HG03139 (cell line): Measurements from ENCODE around the gene CCDC137.
"Not testable (repeated sequence)": the region's sequence is repeated elsewhere in the genome, so short reads cannot be mapped to it uniquely, and the experiment has no call there.

Experiments
- ATAC-seq: cut with Tn5 transposase; IDR thresholded peaks from one replicate; pipeline ENCODE4 v1.9.1; 2021; ENCODE audit not compliant: unreplicated experiment

The CCDC137 gene

GRCh38 chr17:81666342-81667191, at the start of gene CCDC137, which contains the start of gene OXLD1:
Gene CCDC137, plus strand, starts transcription at chr17:81666737. Its CDS starts 30 bp downstream, at chr17:81666767.
Gene OXLD1, minus strand, starts transcription at chr17:81666605. Its CDS starts 28 bp downstream, at chr17:81666577.
- ATAC-seq, result peak; percentile 95

GRCh38 chr17:81616877-81617276, 49.7 kb upstream of the CCDC137 start:
- ATAC-seq, result no peak

- ATAC-seq, result not testable (repeated sequence)
Measured at GRCh38 chr17:81618307-81618706, 48.2 kb upstream of the CCDC137 start.

- no peak for ATAC-seq
Measured at GRCh38 chr17:81621494-81622130, 44.9 kb upstream of the CCDC137 start.

- no peak for ATAC-seq
Measured at GRCh38 chr17:81630274-81630673, 36.3 kb upstream of the CCDC137 start.

GRCh38 chr17:81631482-81631881, 35.1 kb upstream of the CCDC137 start:
- no peak for ATAC-seq

GRCh38 chr17:81635431-81635830, 31.1 kb upstream of the CCDC137 start:
- ATAC-seq, result no peak

- ATAC-seq, result no peak
Measured at GRCh38 chr17:81635973-81636504, 30.5 kb upstream of the CCDC137 start.

GRCh38 chr17:81636505-81637288, 29.8 kb upstream of the CCDC137 start, which contains the start of the genes NPLOC4 and TSPAN10:
Gene NPLOC4, minus strand, starts transcription at chr17:81637112. Its CDS starts 182 bp downstream, at chr17:81636930.
Gene TSPAN10, plus strand, starts transcription at chr17:81637196. Its CDS starts 5,217 bp downstream, at chr17:81642413.
- peak; percentile 71 for ATAC-seq

- no peak for ATAC-seq
Measured at GRCh38 chr17:81638683-81639082, 27.9 kb upstream of the CCDC137 start.

GRCh38 chr17:81640011-81640410, 26.5 kb upstream of the CCDC137 start:
- no peak for ATAC-seq

GRCh38 chr17:81641825-81642489, 24.6 kb upstream of the CCDC137 start:
- ATAC-seq, result no peak

- ATAC-seq, result no peak
Measured at GRCh38 chr17:81644496-81644895, 22.0 kb upstream of the CCDC137 start.

GRCh38 chr17:81644976-81645952, 21.3 kb upstream of the CCDC137 start:
- no peak for ATAC-seq

GRCh38 chr17:81646869-81647600, 19.5 kb upstream of the CCDC137 start:
- no peak for ATAC-seq

- ATAC-seq, result no peak
Measured at GRCh38 chr17:81647640-81648012, 18.9 kb upstream of the CCDC137 start.

GRCh38 chr17:81648013-81648706, 18.4 kb upstream of the CCDC137 start:
- ATAC-seq, result no peak

GRCh38 chr17:81648707-81649085, 17.8 kb upstream of the CCDC137 start:
- no peak for ATAC-seq
